ENCODE results near the gene MTM1.

GRCh38 chrX:150694738-150695410, 126.5 kb downstream of the MTM1 start:
- TF ChIP-seq CTCF (IDR thresholded peaks at IDR 0.05) (no peak), POLR2AphosphoS5 (IDR thresholded peaks at IDR 0.05) (no peak)
